Thymus (tissue), 11 donors: ENCODE data around the gene HIP1. TPM values are rescaled to one million over a fixed set of nuclear protein-coding genes. Genes with fewer than 3 reads are reported as not detected.
A peak's percentile ranks its signal among the peaks of the same experiment; 100 is the strongest.
"Not testable (repeated sequence)": the region's sequence is repeated elsewhere in the genome, so short reads cannot be mapped to it uniquely, and the experiment has no call there.

ENCODE experiments used
- DNase-seq, 9 donors: peaks; one replicate each; pipeline ENCODE4 v3.0.0-alpha.2; 2013; ENCODE audit warnings: low spot score in 9 of 9, low read depth in 6 of 9, missing footprints in 1 of 9
- H3K27ac ChIP-seq, 2 donors: one replicate each; pipeline ENCODE4 v1.5.1; 2013; ENCODE audit warnings: control low read depth in 1 of 2, low read depth in 1 of 2, low read length in 1 of 2, mild to moderate bottlenecking in 1 of 2, moderate library complexity in 1 of 2
- H3K27me3 ChIP-seq, 2 donors: one replicate each; pipeline ENCODE4 v1.5.1; 2013; ENCODE audit warnings: low read length in 1 of 2; ENCODE audit not compliant: control insufficient read depth in 2 of 2, insufficient read depth in 1 of 2
- H3K36me3 ChIP-seq, 2 donors: one replicate each; pipeline ENCODE4 v1.5.1; 2013; ENCODE audit warnings: low read length in 1 of 2, mild to moderate bottlenecking in 1 of 2, moderate library complexity in 1 of 2; ENCODE audit not compliant: control insufficient read depth in 2 of 2, insufficient read depth in 2 of 2
- H3K4me1 ChIP-seq, 2 donors: one replicate each; pipeline ENCODE4 v1.5.1; 2013; ENCODE audit warnings: low read length in 2 of 2; ENCODE audit not compliant: control insufficient read depth in 2 of 2, insufficient read depth in 2 of 2
- H3K4me3 ChIP-seq, 2 donors: one replicate each; pipeline ENCODE4 v1.5.1; 2013; ENCODE audit warnings: low read length in 2 of 2, control low read depth in 1 of 2, mild to moderate bottlenecking in 1 of 2
- H3K9me3 ChIP-seq, 2 donors: one replicate each; pipeline ENCODE4 v1.5.1; 2013; ENCODE audit warnings: low read length in 1 of 2, mild to moderate bottlenecking in 1 of 2; ENCODE audit not compliant: control insufficient read depth in 2 of 2, insufficient read depth in 1 of 2
- WGBS: extraction: QIAGEN DNeasy Blood & Tissue Kit; methylation state at CpG from one replicate; pipeline ENCODE4 v1.1.7; 2013; 5-methylcytosine and 5-hydroxymethylcytosine counted together
- polyA plus RNA-seq: library from polyadenylated mRNA; stranded (reverse); fragments of 200-250 nt; gene quantifications from one replicate; pipeline ENCODE4 v1.2.3, GENCODE V29; 2013
- total RNA-seq: library from RNA; stranded (reverse); fragments of 120-200 nt; gene quantifications from one replicate; pipeline ENCODE4 v1.2.4, GENCODE V29; 2013
- donor health status: healthy.

The HIP1 gene
- total and polyA plus RNA-seq, 2 donors = 3.3 to 3.5 TPM

- H3K27ac ChIP-seq, H3K4me1 ChIP-seq, H3K27me3 ChIP-seq, DNase-seq, H3K4me3 ChIP-seq, H3K36me3 ChIP-seq: not testable (repeated sequence)
- WGBS = 98% methylated on average over 6 of the region's 6 CpGs
- H3K9me3 ChIP-seq = peaks cover 0 to 10% of the 10 kb centered on the region in 2 donors
Measured at GRCh38 chr7:75632587-75632986, 106.2 kb downstream of the HIP1 start.

- no peaks in the 10 kb centered on the region for H3K27me3 ChIP-seq
- H3K36me3 ChIP-seq = no peaks in the 10 kb centered on the region
- DNase-seq = no peak
- 53% methylated on average over 9 of the region's 9 CpGs for WGBS
- no peak overlapping the region for H3K4me3 ChIP-seq
- no peak overlapping the region for H3K27ac ChIP-seq
- no peaks in the 10 kb centered on the region for H3K4me1 ChIP-seq
- peaks cover 0 to 13% of the 10 kb centered on the region in 2 donors for H3K9me3 ChIP-seq
Measured at GRCh38 chr7:75631711-75632110, 107.0 kb downstream of the HIP1 start.

- H3K9me3 ChIP-seq = peaks cover 0 to 13% of the 10 kb centered on the region in 2 donors
- no peaks in the 10 kb centered on the region for H3K4me1 ChIP-seq
- 93% methylated on average over 3 of the region's 3 CpGs for WGBS
- no peak overlapping the region for H3K27ac ChIP-seq
- H3K27me3 ChIP-seq = no peaks in the 10 kb centered on the region
- no peak for DNase-seq
- no peak overlapping the region for H3K4me3 ChIP-seq
- no peaks in the 10 kb centered on the region for H3K36me3 ChIP-seq
Measured at GRCh38 chr7:75630549-75630948, 108.2 kb downstream of the HIP1 start.

GRCh38 chr7:75629044-75629443, 109.7 kb downstream of the HIP1 start:
- no peaks in the 10 kb centered on the region for H3K4me1 ChIP-seq
- H3K27ac ChIP-seq = no peak overlapping the region
- 97% methylated on average over 8 of the region's 8 CpGs for WGBS
- no peak overlapping the region for H3K4me3 ChIP-seq
- peaks cover 0 to 13% of the 10 kb centered on the region in 2 donors for H3K9me3 ChIP-seq
- H3K27me3 ChIP-seq = no peaks in the 10 kb centered on the region
- H3K36me3 ChIP-seq = no peaks in the 10 kb centered on the region
- DNase-seq = no peak

- Histone ChIP-seq H3K27ac (no peak overlapping the region), H3K4me3 (no peak overlapping the region), H3K27me3 (no peaks in the 10 kb centered on the region), H3K9me3 (peaks cover 0 to 13% of the 10 kb centered on the region in 2 donors), H3K36me3 (no peaks in the 10 kb centered on the region), H3K4me1 (no peaks in the 10 kb centered on the region)
- no peak for DNase-seq
Measured at GRCh38 chr7:75628055-75628454, 110.7 kb downstream of the HIP1 start.

- Histone ChIP-seq H3K4me1 (no peaks in the 10 kb centered on the region), H3K27me3 (no peaks in the 10 kb centered on the region), H3K27ac (no peak overlapping the region), H3K9me3 (peaks cover 0 to 13% of the 10 kb centered on the region in 2 donors), H3K36me3 (no peaks in the 10 kb centered on the region), H3K4me3 (no peak overlapping the region)
- WGBS = 100% methylated on average over 2 of the region's 2 CpGs
- no peak for DNase-seq
Measured at GRCh38 chr7:75626954-75627353, 111.8 kb downstream of the HIP1 start.

GRCh38 chr7:75625868-75626267, 112.9 kb downstream of the HIP1 start:
- H3K36me3 ChIP-seq = no peaks in the 10 kb centered on the region
- WGBS = 98% methylated on average over 5 of the region's 5 CpGs
- no peak overlapping the region for H3K4me3 ChIP-seq
- H3K9me3 ChIP-seq = peaks cover 0 to 13% of the 10 kb centered on the region in 2 donors
- no peak overlapping the region for H3K27ac ChIP-seq
- H3K27me3 ChIP-seq = no peaks in the 10 kb centered on the region
- DNase-seq = no peak
- H3K4me1 ChIP-seq = no peaks in the 10 kb centered on the region

- 87% methylated on average over 13 of the region's 13 CpGs for WGBS
- Histone ChIP-seq H3K36me3 (no peaks in the 10 kb centered on the region), H3K9me3 (peaks cover 0 to 13% of the 10 kb centered on the region in 2 donors), H3K27me3 (no peaks in the 10 kb centered on the region), H3K4me3 (no peak overlapping the region), H3K4me1 (no peaks in the 10 kb centered on the region), H3K27ac (peak overlapping the region in 1 of 2 donors; percentile 37)
- peak in 1 of 9 donors; percentile 14 for DNase-seq
Measured at GRCh38 chr7:75624134-75624832, 114.5 kb downstream of the HIP1 start.

GRCh38 chr7:75623390-75624133, 115.2 kb downstream of the HIP1 start:
- WGBS = 91% methylated on average over 16 of the region's 16 CpGs
- no peak overlapping the region for H3K27ac ChIP-seq

More at GRCh38 chr7:75623390-75624133, 115.2 kb downstream of the HIP1 start:
- Histone ChIP-seq H3K36me3 (no peaks in the 10 kb centered on the region), H3K4me3 (no peak overlapping the region), H3K9me3 (peaks cover 0 to 11% of the 10 kb centered on the region in 2 donors), H3K4me1 (peaks cover 0 to 5% of the 10 kb centered on the region in 2 donors), H3K27me3 (no peaks in the 10 kb centered on the region)
- DNase-seq = no peak
